Lower lobe of right lung (tissue), 2 donors: ENCODE results near the gene AKAP8L. TPM values are rescaled to one million over a fixed set of nuclear protein-coding genes. Genes with fewer than 3 reads are reported as not detected.

Experiments
- ATAC-seq, 2 donors: fragments of 200-7000 bp; cut with Tn5 transposase; one replicate each; pipeline ENCODE4 v1.9.1; 2020 to 2022; ENCODE audit warnings: mild to moderate bottlenecking in 2 of 2, moderate library complexity in 2 of 2
- DNase-seq: peaks from one replicate; pipeline ENCODE4 v3.0.0-alpha.2; 2020
- H3K27ac ChIP-seq: fragments of 200-600 bp; one replicate; pipeline ENCODE4 v1.8.0; 2022
- H3K27me3 ChIP-seq: fragments of 200-600 bp; one replicate; pipeline ENCODE4 v1.8.0; 2022; ENCODE audit warnings: low read depth
- H3K36me3 ChIP-seq: fragments of 200-600 bp; one replicate; pipeline ENCODE4 v1.8.0; 2022; ENCODE audit warnings: mild to moderate bottlenecking
- H3K4me1 ChIP-seq: fragments of 200-600 bp; one replicate; pipeline ENCODE4 v1.8.0; 2022
- H3K4me3 ChIP-seq: fragments of 200-600 bp; one replicate; pipeline ENCODE4 v1.8.0; 2022; ENCODE audit warnings: mild to moderate bottlenecking
- H3K9me3 ChIP-seq: fragments of 200-600 bp; one replicate; pipeline ENCODE4 v1.8.0; 2022
- intact Hi-C: fragments of 100-400 bp; cut with DNase I; formaldehyde crosslinking; loops from one replicate; pipeline ENCODE4 v1.11.0; 2022
- total RNA-seq: library from RNA; stranded (reverse); fragmentation: NEBNext Ultra II Directional; extraction: Animal tissue kit (Norgen Biotek cat#: 25700); gene quantifications from one replicate; pipeline ENCODE4 v1.2.1, GENCODE V29; 2021
- TF ChIP-seq, protein P1 (sequence below): fragments of 200-600 bp; IDR thresholded peaks from one replicate; pipeline ENCODE4 v1.8.0; 2022; ENCODE audit warnings: antibody characterized with exemption, mild to moderate bottlenecking
- donor health status: DM: no; HTN: yes; CAD: no; lungs with severe emphysema.

The AKAP8L gene
- total RNA-seq, 1 donor from 2014 or later, result 94.2 TPM

DNA sequence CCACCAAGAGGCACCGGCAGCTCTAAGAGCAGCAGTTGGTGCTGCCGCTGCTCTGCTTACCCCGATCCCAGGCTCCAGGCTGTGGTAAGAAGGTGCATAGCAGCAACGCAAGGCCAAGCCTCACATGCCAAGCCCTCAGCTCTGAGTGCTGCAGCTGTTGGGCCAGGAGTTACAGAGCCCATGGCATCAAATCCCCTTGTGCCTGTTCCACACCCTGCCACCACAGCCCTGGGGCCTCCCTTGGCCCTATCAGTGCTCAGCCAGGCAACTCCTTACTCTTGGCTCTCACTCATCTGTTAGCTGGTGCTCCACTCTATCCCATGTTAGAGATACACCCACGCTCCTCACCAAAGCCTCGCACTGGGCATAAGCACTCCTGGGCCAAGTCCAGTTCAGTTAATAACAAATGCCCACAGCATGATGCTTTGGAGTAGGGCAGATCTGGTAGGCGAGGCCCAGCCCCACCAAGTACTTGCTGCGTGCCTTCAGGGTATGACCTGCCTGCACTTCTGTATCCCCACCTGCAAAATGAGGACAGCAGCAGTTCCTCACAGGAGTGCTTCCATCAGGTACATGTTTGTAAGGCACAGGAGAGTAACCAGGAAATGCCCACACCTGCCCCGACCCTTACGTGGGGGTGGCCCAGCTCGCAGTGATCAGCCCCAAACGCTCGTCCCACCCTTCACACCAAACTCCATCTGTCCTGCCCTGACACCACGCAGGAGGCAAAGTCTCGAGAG lies 16.2 kb downstream of the AKAP8L start:
- Histone ChIP-seq H3K27me3 (no peaks in the 10 kb centered on the region), H3K4me3 (no peak overlapping the region), H3K27ac (no peak overlapping the region), H3K36me3 (peaks cover 66% of the 10 kb centered on the region), H3K4me1 (peaks cover 24% of the 10 kb centered on the region), H3K9me3 (no peaks in the 10 kb centered on the region)
- TF ChIP-seq, protein P1, sequence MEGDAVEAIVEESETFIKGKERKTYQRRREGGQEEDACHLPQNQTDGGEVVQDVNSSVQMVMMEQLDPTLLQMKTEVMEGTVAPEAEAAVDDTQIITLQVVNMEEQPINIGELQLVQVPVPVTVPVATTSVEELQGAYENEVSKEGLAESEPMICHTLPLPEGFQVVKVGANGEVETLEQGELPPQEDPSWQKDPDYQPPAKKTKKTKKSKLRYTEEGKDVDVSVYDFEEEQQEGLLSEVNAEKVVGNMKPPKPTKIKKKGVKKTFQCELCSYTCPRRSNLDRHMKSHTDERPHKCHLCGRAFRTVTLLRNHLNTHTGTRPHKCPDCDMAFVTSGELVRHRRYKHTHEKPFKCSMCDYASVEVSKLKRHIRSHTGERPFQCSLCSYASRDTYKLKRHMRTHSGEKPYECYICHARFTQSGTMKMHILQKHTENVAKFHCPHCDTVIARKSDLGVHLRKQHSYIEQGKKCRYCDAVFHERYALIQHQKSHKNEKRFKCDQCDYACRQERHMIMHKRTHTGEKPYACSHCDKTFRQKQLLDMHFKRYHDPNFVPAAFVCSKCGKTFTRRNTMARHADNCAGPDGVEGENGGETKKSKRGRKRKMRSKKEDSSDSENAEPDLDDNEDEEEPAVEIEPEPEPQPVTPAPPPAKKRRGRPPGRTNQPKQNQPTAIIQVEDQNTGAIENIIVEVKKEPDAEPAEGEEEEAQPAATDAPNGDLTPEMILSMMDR, result no peak
- ATAC-seq (no peak), DNase-seq (no peak)
- intact Hi-C loops, result no loop called here

DNA sequence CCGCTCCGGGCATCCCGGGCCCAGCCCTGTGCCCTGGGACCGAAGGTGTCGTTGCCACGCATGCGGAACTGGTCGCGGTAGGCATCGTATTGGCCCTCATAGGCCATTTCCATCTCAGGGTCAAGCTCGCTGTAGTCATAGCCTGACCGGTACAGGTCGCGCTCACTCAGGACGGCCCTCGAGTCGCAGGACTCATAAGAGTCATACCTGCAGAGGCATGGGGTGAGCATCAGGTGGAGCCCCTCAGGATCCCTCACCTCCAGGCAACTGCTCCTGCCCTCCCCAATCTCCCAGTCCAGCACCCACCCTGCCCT lies 17.4 kb downstream of the AKAP8L start:
- H3K9me3 ChIP-seq, result no peaks in the 10 kb centered on the region
- peaks cover 17% of the 10 kb centered on the region for H3K4me1 ChIP-seq
- intact Hi-C loops, result no loop called here
- H3K27ac ChIP-seq, result no peak overlapping the region
- TF ChIP-seq, protein P1, result no peak
- H3K4me3 ChIP-seq, result no peak overlapping the region
- ATAC-seq, result no peak
- DNase-seq, result no peak
- no peaks in the 10 kb centered on the region for H3K27me3 ChIP-seq
- H3K36me3 ChIP-seq, result peaks cover 78% of the 10 kb centered on the region

DNA sequence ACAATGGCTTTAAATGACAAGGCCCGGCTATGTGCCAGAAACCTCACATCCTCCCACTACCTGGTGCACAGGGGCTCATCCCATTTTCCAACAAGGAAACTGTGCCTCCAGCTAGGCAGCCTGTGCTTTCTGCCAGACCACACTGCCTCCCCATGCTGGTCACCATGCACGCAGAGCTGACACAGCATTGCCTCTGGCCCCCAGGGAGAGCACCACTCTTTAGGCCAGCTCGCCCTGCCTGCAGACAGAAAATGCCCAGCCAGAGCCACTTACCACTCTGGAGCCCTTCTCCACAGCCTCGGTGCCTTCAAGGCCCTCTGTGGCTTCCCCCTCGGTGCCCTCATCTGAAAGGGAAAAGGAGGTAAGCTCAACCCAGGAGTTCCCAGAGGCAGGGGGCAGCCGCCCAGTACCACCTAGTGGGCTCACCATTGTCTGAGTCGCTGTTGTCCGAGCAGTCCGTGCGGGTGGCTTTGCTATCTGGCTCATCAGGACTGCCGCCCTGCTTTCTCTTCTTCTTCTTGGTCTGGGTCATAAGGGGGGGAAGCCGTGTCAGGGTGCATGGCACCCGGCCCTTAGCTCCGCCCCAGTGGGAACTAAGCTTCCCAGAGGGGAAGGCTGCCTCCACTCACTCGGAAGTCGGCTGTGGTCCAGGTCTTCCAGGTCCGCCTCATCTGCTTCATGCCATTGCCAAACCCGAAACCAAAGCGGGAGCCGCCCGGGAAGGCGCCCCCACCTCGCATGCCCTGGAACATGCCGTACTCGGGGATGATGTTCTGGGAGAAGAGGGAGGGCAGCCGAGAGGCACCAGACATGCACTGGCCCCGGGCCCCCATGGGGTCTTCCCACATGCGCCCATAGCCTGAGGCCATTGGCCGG lies 18.0 kb downstream of the AKAP8L start:
- Histone ChIP-seq H3K27ac (no peak overlapping the region), H3K27me3 (no peaks in the 10 kb centered on the region), H3K9me3 (no peaks in the 10 kb centered on the region), H3K4me1 (peaks cover 14% of the 10 kb centered on the region), H3K4me3 (no peak overlapping the region), H3K36me3 (peaks cover 84% of the 10 kb centered on the region)
- ATAC-seq (no peak), DNase-seq (no peak)
- intact Hi-C loops, result no loop called here
- TF ChIP-seq, protein P1, result no peak

DNA sequence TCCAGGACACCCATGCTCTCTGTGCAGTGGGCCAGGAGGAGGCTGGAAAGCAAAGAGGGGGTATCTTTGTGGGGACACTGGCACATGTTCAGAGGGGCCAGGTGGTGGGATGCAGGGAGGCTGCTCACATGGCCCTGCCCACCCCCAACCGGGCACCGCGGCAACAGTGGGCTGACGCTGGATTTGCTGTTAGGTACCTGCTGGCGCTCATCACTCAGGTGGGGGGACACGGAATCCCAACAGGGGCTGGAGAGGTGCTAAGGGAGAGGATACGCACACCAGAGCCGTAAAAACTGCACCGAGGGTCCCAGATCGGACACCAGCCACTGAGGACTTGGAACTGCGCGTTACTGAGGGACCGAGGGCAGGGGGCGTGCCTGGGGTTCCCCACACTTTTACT lies 19.2 kb downstream of the AKAP8L start:
- Histone ChIP-seq H3K27ac (no peak overlapping the region), H3K4me3 (no peak overlapping the region), H3K27me3 (no peaks in the 10 kb centered on the region), H3K9me3 (no peaks in the 10 kb centered on the region), H3K36me3 (peaks cover 92% of the 10 kb centered on the region), H3K4me1 (peaks cover 10% of the 10 kb centered on the region)
- intact Hi-C loops, result no loop called here
- ATAC-seq (no peak), DNase-seq (no peak)
- TF ChIP-seq, protein P1, result no peak

DNA sequence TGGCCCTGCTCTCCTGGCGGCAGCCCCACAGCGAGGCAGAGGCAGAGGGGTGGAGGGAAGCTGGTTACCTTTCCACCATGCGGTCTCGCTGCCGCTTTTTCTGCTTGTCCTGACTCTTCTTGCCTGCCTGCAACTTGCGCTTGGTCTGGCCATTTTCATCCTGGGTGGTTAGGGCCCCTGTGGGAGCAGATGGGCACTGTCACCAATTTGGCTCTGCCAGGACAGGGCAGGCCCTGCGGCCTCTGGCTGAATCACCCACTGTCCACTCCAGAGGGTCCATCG lies 19.6 kb downstream of the AKAP8L start:
- TF ChIP-seq, protein P1, result no peak
- Histone ChIP-seq H3K4me1 (peaks cover 6% of the 10 kb centered on the region), H3K9me3 (no peaks in the 10 kb centered on the region), H3K27ac (no peak overlapping the region), H3K4me3 (no peak overlapping the region), H3K36me3 (peaks cover 96% of the 10 kb centered on the region), H3K27me3 (no peaks in the 10 kb centered on the region)
- ATAC-seq, result no peak
- intact Hi-C loops, result no loop called here
- no peak for DNase-seq
